Activated CD8-positive, alpha-beta memory T cell treated with anti-CD3 and anti-CD28 coated beads, Interleukin-2, amount 50 U/mL, for 1 hour (primary cell): ENCODE data around the gene ZNF544.
A peak's percentile ranks its signal among the peaks of the same experiment; 100 is the strongest.
"Not testable (repeated sequence)": the region's sequence is repeated elsewhere in the genome, so short reads cannot be mapped to it uniquely, and the experiment has no call there.

Experiments
- DNase-seq: peaks from one replicate; pipeline ENCODE4 v3.0.0-alpha.2; 2020; ENCODE audit errors: extremely low read depth

The ZNF544 gene

DNA sequence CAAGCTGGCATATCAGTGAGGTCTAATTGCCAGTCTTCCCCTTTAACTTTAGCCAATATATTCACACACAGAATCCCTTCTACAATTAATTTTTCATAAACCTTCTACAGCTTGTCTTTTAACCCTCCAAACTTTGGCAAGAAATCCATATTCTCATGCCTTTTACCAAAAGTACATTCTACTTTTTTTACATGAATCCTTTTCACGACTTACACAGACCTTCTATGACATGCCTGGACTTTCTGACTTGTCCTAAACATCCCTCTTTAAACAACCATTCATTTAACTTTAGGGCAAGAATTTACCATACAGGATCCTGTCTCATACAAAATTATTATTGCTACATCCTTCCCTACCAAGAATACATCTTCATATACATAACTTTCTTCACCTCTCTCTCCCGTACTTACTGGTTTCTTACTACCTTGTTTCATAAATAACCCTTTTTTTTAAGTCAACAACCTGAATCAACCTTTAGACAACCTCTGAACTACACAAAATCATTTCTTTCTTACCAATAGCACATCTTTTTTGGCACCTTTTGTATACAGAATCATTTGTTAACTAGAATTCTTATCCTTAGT, 23.5 kb downstream of the ZNF544 start:
- no peak for DNase-seq

DNA sequence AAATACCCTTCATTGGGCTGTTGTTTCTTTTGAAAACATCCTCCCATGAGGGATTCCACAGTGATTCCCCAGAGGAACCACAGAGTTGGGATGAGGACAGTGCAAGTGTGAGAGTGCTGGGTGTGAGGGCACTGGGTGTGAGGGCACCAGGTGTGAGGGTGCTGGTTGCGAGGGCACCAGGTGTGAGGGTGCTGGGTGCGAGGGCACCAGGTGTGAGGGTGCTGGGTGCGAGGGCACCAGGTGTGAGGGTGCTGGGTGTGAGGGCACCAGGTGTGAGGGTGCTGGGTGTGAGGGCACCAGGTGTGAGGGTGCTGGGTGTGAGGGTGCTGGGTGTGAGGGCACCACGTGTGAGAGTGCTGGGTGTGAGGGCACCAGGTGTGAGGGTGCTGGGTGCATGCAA, 29.5 kb downstream of the ZNF544 start:
- DNase-seq = not testable (repeated sequence)

DNA sequence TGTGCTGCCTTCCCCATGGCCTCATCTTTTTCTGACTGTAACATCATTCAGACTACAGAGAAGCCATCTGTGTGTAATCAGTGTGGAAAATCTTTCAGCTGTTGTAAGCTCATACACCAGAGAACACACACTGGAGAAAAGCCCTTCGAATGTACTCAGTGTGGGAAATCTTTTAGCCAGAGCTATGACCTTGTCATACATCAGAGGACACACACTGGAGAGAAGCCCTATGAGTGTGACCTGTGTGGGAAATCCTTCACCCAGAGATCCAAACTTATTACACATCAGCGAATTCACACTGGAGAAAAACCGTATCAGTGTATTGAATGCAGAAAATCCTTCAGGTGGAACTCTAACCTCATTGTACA, 32.9 kb downstream of the ZNF544 start:
- no peak for DNase-seq

DNA sequence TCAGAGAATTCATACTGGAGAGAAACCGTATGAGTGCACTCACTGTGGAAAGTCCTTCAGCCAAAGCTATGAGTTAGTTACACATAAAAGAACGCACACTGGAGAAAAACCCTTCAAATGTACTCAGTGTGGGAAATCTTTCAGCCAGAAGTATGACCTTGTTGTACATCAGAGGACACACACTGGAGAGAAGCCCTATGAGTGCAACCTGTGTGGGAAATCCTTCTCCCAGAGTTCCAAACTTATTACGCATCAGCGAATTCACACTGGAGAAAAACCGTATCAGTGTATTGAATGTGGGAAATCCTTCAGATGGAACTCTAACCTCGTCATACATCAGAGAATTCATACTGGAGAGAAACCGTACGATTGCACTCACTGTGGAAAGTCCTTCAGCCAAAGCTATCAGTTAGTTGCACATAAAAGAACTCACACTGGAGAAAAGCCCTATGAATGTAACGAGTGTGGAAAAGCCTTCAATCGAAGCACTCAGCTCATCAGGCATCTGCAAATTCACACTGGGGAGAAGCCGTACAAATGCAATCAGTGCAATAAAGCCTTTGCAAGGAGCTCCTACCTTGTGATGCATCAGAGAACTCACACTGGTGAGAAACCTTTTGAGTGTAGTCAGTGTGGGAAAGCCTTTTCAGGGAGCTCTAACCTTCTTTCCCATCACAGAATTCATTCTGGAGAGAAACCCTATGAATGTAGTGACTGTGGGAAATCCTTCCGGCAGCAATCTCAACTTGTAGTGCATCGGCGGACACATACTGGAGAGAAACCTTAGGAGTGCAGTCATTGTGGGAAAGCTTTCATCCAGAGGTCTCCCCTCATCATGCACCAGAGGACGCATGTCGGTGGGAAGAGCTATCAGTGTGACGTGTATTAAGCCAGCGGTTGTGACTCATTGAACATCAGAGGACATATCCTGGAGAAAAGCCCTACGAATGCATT, 33.5 kb downstream of the ZNF544 start:
- DNase-seq = no peak

DNA sequence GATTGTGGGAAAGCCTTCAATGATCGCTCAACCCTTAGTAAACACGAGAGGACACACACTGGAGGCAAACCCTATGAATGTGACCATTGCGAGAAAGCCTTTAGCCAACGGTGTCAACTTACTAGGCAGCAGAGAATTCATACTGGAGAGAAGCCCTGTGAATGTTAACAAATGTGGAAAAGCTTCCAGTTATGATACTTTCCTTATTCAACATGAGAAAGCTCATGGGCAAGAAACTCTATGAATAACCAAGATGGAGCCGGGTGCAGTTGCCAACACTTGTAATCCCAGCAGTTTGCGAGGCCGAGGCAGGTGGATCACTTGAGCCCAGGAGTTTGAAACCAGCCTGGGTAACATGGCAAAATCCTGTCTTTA, 34.2 kb downstream of the ZNF544 start:
- DNase-seq = no peak

DNA sequence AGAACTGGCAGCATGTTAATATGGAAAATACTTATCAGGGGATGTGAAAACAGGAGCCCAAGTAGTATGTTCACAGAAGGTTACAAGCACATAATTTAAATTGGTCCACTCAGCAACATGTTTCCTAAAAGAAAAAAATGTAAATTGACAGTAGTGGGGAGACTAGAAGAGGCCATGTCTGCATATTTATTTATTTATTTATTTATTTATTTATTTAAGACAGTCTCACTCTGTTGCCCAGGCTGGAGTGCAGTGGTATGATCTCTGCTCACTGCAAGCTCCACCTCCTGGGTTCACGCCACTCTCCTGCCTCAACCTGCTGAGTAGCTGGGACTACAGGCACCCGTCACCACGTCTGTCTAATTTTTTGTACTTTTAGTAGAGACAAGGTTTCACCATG, 36.4 kb downstream of the ZNF544 start:
- DNase-seq = no peak

DNA sequence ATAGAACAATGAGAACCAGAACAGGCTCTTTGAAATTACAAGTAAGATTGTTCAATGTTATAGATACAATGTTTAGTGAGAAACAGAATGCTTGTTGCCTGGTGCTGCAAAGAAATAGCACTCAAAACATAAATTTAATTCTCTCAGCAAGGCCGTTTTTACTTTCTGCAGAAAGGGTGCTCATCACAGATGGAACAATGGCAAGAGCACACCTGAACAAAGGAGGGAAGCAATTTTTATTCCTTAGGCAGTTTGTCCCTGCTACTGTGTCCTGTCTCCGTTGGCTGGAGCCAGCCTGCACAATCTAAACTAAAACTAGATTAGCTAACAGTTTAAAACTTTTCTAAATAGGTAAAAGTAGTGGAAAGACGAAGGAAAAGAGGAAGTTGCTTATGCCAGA, 39.6 kb downstream of the ZNF544 start:
- no peak for DNase-seq

DNA sequence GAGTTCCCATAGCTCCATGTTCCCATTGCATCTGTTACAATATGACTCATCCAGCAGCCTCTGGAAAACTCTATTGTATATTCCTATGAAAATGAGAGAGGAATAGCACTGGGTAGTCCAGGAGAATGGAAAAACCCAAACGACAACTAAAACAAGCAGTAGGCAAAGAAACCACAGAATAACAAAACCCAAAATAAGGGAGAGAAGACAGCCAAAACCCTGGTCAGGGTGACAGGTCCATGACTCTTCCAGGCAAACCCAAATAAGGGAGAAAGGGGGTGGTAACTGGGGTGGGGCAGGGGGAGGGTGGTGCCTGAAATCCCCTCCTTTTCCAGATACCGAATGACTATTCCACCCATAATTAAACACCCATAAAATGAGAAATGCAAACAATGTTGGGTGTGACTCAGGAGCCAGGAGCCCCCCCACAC, 46.1 kb downstream of the ZNF544 start:
- no peak for DNase-seq

DNA sequence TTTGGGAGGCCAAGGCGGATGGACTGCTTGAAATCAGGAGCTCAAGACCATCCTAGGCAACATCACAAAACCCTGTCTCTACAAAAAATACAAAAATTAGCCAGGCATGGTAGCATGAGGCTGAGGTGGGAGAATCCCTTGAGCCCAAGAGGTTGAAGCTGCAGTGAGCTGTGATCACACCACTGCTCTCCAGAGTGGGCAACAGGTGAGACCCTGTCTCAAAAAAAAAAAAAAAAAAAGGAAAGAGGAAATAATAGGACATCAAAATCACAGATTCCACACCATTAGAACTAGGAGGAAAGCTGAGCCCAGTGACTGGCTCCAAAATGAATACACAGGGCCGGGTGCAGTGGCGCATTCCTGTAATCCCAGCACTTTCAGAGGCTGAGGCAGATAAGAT, 46.9 kb downstream of the ZNF544 start:
- no peak for DNase-seq

DNA sequence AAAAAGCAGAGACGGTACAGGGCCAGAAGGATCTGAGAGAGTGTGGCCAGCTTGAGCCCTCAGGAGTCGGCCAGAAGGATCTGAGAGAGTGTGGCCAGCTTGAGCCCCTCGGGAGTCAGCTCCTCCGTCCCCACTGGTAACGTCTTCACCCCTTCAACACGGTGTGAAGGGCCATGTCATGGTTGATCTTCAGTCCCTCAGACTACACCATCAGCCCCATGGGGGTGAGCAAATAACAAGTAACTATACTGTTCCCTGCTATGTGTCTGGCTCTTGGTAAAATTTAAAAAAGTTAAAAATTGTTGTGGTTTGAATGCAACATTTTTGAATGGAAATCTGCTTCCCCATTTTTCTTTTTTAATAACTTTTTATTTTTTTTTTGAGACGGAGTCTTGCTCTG, 48.5 kb downstream of the ZNF544 start:
- no peak for DNase-seq

DNA sequence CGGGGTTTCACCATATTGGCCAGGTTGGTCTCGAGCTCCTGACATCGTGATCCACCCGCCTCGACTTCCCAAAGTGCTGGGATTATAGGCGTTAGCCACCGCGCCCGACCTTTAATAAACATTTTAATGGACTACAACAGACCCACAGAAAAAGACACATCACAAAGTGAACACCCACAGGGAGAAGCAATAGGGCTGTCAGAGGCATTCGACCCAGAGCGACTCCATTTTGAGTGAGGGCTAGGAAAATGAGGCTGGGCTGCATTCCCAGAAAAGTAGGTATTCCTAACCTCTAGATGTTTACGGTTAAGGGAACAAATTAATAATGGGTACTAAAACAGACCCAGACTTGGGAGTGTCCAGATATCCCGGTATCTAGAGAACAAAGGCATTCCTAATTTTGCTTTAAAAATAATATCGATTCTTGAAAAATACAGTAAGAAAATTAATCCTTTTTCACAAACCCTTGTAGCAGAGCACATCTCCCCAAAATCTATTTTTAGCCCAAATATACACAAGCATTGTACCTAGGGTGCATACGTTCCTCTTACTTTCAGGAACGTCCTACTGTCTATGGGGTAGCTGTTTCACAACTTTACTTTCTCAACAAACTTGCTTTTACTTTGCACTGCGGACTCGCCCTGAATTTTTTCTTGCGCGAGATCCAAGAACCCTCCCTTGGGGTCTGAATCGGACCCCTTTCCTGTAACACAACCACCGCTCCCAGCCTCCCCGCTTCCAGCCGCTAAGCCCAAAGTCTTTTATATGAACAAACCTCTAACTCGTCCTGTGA, 49.2 kb downstream of the ZNF544 start:
- DNase-seq = no peak

DNA sequence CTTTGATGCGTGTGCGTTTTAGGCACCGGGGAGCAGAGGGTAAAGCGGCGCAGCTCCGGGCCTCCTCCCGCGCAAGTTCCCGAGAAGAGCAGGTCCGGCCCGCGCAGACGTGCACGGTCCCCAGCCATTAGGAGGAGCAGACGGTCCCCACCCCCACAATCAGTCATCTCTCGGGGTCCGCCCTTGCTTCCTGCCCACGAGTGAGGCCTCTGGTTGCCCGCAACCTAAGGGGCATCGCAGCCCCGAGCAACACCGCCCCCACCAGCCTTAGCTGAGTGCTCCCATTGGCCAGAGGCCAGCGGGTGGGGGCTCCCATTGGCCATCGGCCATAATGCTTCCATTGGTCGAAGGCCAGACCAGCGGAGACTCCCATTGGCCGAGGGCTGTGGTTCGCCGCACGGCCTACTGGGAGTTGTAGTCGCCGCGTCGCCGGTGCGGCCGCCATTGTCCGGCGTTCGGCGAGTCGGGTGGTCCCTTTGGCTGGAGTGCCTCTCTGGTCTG, 49.9 kb downstream of the ZNF544 start, which contains the start of gene ZNF8:
Gene ZNF8, plus strand, starts transcription at position 415 of the 501 bp plus-strand sequence. CDS start 127 bp downstream, outside the sequence.
- DNase-seq = peak; percentile 97

DNA sequence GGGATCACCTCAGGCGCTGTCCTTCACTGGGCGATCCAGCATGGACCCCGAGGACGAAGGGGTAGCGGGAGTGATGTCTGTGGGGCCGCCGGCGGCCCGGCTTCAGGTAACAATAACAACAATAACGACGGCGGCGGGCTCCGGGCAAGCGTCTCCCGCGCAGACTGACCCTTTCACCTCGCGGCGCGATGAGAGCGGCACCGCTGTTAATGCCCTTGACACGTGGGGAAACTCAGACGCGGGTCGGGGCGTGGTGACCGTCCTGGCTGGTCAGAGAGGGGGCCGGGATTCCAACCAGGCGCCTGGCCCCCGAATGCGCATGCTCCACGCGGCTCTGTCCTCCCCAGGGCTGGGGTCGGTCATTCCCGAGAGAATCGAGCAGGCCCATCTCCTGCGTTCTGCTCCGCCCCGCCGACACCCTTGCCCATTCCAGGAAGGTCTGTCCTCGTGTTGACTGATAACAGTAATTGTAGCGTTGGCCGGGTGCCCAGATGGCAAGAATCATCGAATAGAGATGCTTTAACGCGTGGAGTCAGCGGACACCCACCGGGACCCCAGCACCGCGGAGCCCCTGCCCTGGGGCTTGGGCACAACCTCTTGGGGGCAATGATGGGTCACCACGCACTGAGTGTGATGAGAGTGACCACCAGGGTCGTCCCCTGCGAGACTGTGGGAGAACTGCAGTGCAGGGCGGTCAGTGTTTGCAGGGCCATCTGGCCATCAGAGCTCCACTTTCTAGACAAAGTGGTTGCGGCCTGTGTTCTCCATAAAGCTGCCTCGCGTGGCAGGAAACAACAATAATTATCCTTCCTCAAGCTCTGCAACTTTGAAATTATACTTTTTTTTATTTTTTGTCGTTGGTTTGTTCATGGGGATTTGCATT, 50.6 kb downstream of the ZNF544 start:
- no peak for DNase-seq

DNA sequence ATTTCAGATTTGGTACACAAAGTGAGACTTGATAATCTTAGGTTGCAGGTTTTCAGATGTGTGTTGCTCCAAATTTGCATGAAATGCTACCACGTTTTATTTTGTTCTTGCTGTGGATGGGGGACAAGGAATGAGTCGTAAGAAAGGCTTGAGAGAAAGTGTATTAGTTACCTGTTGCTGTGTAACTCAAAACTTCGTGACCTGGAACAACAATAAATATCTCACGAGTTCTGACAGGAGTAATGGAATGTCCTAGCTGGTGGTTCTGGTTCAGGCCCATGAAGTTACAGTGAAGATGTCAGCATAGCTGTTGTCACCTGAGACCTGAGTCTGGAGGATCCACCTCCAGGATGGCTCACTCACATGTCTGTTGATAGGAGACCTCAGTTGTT, 51.2 kb downstream of the ZNF544 start:
- no peak for DNase-seq

DNA sequence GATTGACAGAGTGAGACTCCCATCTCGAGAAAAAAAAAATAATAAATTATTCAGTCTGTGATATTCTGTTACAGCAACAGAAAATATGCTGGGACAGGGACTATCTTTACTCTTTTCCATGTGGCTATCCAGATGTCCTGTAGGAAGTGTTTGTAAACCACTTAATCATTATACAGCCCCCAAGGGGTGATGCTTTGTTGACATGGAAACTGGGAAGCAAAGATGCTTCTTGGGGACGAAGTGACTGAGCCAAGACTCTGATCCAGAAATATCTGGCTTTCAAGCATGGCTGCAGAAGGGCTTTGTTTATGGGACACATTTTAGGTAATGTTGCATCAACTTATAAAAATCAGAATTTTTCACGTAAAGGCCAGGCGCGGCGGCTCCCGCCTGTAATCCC, 55.5 kb downstream of the ZNF544 start:
- no peak for DNase-seq

DNA sequence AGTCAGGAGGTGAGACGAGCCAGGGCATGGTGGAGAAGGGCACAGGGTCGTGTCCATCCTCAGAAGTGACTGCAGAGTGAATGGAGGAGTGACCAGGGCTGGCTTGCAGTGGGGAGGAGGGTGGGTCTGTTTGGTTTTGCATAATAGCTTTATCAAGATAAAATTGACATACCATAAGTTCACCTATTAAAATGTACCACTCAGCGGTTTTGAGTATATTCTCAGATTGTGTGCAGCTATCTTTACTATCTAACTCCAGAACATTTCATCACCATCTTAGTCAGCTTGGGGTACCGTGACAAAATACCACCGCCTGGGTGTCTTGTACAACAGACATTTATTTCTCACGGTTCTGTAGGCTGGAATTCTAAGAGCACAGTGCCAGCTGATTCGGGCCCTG, 63.2 kb downstream of the ZNF544 start:
- no peak for DNase-seq

DNA sequence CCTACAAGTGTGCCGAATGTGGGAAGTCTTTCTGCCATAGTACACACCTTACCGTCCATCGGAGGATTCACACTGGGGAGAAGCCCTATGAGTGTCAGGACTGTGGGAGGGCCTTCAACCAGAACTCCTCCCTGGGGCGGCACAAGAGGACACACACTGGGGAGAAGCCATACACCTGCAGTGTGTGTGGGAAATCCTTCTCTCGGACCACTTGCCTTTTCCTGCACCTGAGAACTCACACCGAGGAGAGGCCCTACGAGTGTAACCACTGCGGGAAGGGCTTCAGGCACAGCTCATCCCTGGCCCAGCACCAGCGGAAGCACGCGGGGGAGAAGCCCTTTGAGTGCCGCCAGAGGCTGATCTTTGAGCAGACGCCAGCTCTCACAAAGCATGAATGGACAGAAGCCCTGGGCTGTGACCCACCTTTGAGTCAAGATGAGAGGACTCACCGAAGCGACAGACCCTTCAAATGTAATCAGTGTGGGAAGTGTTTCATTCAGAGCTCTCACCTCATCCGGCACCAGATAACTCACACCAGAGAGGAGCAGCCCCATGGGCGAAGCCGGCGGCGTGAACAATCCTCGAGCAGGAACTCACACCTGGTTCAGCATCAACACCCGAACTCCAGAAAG, 66.1 kb downstream of the ZNF544 start:
- DNase-seq = no peak

DNA sequence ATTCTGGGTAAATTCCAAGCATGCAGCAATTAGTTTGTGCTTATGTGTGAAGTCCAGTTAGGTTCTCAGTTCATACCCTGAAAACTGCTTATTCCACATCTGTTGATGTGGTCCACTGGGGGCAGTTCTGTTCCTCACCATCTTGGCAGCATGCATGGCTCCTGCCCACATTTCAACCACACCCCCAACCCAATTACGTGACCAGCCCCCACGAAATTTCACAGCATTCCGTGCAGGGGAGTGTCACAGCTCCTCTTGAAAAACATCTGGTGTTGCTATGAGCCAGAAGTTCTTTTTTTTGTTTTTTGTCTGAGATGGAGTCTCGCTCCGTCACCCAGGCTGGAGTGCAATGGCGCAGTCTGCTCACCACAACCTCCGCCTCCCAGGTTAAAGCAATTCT, 67.4 kb downstream of the ZNF544 start:
- no peak for DNase-seq

DNA sequence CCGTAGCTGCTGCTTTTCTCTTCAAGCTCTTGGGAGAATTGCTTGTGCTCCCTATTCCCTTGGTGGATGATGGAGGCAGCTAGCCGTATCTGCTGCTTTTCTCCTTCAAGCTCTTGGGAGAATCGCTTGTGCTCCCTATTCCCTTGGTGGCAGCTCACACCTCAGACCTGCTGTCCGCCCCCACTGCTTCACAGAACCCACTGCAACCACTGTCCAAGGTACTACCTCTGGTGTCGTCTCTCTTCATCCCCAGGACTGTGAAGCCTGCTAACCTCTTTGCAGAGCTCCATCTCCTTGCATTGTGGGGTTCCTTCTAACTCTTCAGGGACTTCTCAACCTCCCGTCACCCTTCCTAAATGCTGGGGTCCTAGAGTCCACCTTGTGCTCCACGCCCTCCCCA, 71.9 kb downstream of the ZNF544 start:
- DNase-seq = no peak

DNA sequence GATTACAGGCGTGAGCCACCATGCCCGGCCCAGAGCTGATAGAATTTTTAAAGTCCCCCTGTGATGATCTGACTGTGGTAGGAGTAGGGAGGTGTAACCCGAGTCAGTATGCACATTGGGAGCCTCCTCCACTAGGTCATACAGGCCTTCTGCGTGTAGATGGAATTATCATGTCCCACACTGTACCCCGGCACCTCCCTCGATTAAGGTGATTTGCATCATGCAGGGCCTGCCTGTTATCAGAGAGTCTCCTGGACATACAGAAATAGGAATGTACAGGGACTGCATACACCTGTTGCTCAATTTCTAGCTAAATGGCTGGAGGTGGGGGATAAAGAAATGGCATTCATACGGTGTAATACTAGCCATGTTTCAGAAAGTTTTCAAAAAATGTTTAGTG, 75.5 kb downstream of the ZNF544 start:
- DNase-seq = no peak

DNA sequence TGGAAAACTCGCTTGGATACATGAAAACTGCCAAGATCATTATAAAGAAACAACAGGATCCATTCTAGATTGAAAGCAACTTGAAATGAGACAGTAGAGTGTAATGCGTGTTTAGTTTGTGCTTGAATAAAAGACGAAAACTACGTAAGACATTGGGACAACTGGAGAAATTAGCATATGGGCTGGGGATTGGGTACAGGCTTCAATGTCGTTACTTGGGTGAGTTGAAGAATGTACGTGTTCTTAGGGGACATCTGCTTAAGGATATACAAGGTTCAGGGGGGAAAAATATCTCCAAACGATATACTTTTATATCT, 76.0 kb downstream of the ZNF544 start:
- DNase-seq = no peak
